ENCODE data around the gene KCNMB3. TPM values are rescaled to one million over a fixed set of nuclear protein-coding genes. Genes with fewer than 3 reads are reported as not detected.

KCNMB3 gene
- total and polyA plus RNA-seq, 4 donors = 0.44 to 3.1 (median 2.2) TPM

DNA sequence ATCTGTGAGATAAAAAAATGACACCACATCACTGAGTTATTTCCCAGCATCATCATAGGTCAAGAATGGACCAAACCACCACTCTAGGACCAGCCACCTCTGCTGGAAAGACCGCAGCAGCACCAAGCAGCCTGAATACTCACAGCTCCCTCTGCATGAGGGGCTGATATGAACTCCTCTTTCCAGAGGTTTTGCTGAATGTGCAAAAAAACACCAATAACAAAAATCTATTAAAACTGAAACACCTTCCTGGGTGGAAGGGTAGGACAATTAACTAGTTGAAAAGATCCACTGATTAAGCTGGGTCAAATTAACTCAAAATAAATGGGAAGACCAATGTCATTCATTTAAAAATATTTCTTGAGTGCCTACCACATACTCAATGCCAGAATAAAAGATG is 28.9 kb upstream of the KCNMB3 start (continued):
- TF ChIP-seq, protein P1, sequence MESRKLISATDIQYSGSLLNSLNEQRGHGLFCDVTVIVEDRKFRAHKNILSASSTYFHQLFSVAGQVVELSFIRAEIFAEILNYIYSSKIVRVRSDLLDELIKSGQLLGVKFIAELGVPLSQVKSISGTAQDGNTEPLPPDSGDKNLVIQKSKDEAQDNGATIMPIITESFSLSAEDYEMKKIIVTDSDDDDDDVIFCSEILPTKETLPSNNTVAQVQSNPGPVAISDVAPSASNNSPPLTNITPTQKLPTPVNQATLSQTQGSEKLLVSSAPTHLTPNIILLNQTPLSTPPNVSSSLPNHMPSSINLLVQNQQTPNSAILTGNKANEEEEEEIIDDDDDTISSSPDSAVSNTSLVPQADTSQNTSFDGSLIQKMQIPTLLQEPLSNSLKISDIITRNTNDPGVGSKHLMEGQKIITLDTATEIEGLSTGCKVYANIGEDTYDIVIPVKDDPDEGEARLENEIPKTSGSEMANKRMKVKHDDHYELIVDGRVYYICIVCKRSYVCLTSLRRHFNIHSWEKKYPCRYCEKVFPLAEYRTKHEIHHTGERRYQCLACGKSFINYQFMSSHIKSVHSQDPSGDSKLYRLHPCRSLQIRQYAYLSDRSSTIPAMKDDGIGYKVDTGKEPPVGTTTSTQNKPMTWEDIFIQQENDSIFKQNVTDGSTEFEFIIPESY (IDR thresholded peaks at IDR 0.05) = no peak

DNA sequence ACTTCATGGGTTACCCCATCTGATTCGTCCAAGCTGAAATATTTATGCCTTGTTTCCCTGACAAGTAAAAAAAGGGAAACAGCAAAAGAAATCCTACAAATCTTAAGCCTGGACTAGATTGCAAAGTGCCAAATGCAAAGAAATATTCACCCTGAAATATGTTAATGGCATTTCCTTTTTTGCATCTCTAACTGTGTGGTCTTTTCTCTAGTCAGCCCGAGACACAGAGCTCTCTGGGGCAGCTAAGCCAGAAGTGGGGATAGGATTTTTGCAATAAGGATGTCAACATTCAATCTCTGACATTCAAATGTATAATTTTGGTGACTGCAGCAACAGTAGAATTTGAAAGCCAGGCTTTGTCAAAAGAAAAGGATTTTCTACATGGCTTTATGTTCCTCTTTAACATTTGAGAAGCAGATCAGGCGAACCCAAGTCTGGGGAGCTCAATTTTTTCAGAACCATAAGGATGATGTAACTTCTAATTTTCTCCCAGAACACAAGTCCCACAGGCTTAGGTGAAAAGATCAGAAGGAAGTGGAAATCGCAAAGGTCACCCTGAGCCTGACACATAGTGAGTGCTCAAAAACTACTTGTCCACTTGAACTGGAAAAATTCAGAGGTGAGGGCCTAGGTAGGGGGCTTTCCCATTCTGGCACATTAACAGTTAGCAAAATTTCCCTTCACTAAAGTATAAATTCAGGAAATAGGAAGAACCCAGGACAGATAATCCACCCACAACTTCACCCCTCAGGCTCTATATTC is 28.2 kb upstream of the KCNMB3 start:
- Histone ChIP-seq H3K4me3 (ENCODE audit: low read depth in 1 of 3, low read length in 3 of 3) (no peak overlapping the region), H3K9ac (ENCODE audit: low read depth in 1 of 2, low read length in 2 of 2) (no peak overlapping the region), H3K36me3 (ENCODE audit: control insufficient read depth in 4 of 4, insufficient read depth in 3 of 4, low read depth in 1 of 4, low read length in 3 of 4) (no peaks in the 10 kb centered on the region), H3K27ac (ENCODE audit: low read depth in 1 of 2, low read length in 2 of 2) (no peak overlapping the region), H3K27me3 (ENCODE audit: control insufficient read depth in 4 of 4, insufficient read depth in 4 of 4, low read length in 3 of 4) (no peaks in the 10 kb centered on the region), H3K4me1 (ENCODE audit: control insufficient read depth in 4 of 4, insufficient read depth in 4 of 4, low read length in 3 of 4) (no peaks in the 10 kb centered on the region), H3K9me3 (ENCODE audit: control insufficient read depth in 4 of 4, low read length in 3 of 4) (no peaks in the 10 kb centered on the region)
- 71% methylated on average over 4 of the region's 4 CpGs for WGBS
- TF ChIP-seq, protein P2, sequence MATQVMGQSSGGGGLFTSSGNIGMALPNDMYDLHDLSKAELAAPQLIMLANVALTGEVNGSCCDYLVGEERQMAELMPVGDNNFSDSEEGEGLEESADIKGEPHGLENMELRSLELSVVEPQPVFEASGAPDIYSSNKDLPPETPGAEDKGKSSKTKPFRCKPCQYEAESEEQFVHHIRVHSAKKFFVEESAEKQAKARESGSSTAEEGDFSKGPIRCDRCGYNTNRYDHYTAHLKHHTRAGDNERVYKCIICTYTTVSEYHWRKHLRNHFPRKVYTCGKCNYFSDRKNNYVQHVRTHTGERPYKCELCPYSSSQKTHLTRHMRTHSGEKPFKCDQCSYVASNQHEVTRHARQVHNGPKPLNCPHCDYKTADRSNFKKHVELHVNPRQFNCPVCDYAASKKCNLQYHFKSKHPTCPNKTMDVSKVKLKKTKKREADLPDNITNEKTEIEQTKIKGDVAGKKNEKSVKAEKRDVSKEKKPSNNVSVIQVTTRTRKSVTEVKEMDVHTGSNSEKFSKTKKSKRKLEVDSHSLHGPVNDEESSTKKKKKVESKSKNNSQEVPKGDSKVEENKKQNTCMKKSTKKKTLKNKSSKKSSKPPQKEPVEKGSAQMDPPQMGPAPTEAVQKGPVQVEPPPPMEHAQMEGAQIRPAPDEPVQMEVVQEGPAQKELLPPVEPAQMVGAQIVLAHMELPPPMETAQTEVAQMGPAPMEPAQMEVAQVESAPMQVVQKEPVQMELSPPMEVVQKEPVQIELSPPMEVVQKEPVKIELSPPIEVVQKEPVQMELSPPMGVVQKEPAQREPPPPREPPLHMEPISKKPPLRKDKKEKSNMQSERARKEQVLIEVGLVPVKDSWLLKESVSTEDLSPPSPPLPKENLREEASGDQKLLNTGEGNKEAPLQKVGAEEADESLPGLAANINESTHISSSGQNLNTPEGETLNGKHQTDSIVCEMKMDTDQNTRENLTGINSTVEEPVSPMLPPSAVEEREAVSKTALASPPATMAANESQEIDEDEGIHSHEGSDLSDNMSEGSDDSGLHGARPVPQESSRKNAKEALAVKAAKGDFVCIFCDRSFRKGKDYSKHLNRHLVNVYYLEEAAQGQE (IDR thresholded peaks at IDR 0.05) = no peak
- no peak for TF ChIP-seq FOXA2 (IDR thresholded peaks at IDR 0.05)
- no peak for TF ChIP-seq RXRA (IDR thresholded peaks at IDR 0.05)
- no peak for TF ChIP-seq FOXA1 (IDR thresholded peaks at IDR 0.05)
- no peak for TF ChIP-seq TAF1 (conservative IDR thresholded peaks at IDR 0.05)
- no peak for TF ChIP-seq SP1 (IDR thresholded peaks at IDR 0.05)
- no peak for TF ChIP-seq NR2F2 (IDR thresholded peaks at IDR 0.05)
- TF ChIP-seq RAD21 (IDR thresholded peaks at IDR 0.05) = no peak
- TF ChIP-seq, protein P3, sequence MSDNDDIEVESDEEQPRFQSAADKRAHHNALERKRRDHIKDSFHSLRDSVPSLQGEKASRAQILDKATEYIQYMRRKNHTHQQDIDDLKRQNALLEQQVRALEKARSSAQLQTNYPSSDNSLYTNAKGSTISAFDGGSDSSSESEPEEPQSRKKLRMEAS (IDR thresholded peaks at IDR 0.05) = no peak
- no peak for TF ChIP-seq JUND (IDR thresholded peaks at IDR 0.05)
- TF ChIP-seq, protein P4, sequence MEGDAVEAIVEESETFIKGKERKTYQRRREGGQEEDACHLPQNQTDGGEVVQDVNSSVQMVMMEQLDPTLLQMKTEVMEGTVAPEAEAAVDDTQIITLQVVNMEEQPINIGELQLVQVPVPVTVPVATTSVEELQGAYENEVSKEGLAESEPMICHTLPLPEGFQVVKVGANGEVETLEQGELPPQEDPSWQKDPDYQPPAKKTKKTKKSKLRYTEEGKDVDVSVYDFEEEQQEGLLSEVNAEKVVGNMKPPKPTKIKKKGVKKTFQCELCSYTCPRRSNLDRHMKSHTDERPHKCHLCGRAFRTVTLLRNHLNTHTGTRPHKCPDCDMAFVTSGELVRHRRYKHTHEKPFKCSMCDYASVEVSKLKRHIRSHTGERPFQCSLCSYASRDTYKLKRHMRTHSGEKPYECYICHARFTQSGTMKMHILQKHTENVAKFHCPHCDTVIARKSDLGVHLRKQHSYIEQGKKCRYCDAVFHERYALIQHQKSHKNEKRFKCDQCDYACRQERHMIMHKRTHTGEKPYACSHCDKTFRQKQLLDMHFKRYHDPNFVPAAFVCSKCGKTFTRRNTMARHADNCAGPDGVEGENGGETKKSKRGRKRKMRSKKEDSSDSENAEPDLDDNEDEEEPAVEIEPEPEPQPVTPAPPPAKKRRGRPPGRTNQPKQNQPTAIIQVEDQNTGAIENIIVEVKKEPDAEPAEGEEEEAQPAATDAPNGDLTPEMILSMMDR (IDR thresholded peaks at IDR 0.05; ENCODE audit: low read depth, low read length, missing input control) = no peak
- no peak for TF ChIP-seq HNF4A (conservative IDR thresholded peaks at IDR 0.05)
- DNase-seq (ENCODE audit: low spot score) = no peak

DNA sequence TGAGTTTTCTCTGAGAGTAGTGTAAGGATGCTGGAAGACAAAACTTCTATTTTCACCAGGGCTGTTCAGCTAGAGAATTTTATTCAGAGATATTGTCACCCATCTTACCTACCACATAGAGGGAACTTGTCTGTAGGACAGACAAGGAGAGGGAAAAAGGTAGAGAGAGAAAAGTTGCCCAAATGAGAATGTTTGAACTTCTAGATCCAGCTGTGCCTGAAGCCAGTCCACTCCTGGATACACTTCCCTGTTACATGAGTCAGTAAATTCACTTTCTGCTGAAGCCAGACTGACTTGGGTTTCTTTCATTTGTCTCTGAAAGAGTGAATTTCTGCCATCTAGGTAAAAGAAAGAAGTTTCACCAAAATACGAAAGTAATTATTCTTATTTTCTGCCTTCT is 27.2 kb upstream of the KCNMB3 start:
- Histone ChIP-seq H3K27me3 (ENCODE audit: control insufficient read depth in 4 of 4, insufficient read depth in 4 of 4, low read length in 3 of 4) (no peaks in the 10 kb centered on the region), H3K27ac (ENCODE audit: low read depth in 1 of 2, low read length in 2 of 2) (no peak overlapping the region), H3K4me3 (ENCODE audit: low read depth in 1 of 3, low read length in 3 of 3) (no peak overlapping the region), H3K4me1 (ENCODE audit: control insufficient read depth in 4 of 4, insufficient read depth in 4 of 4, low read length in 3 of 4) (no peaks in the 10 kb centered on the region), H3K36me3 (ENCODE audit: control insufficient read depth in 4 of 4, insufficient read depth in 3 of 4, low read depth in 1 of 4, low read length in 3 of 4) (no peaks in the 10 kb centered on the region), H3K9ac (ENCODE audit: low read depth in 1 of 2, low read length in 2 of 2) (no peak overlapping the region), H3K9me3 (ENCODE audit: control insufficient read depth in 4 of 4, low read length in 3 of 4) (no peaks in the 10 kb centered on the region)
- 97% methylated on average over 1 of the region's 1 CpG for WGBS
- no peak for DNase-seq (ENCODE audit: low spot score)
- TF ChIP-seq, protein P3 (IDR thresholded peaks at IDR 0.05) = no peak
- TF ChIP-seq, protein P4 (IDR thresholded peaks at IDR 0.05; ENCODE audit: low read depth, low read length, missing input control) = no peak
- TF ChIP-seq JUND (IDR thresholded peaks at IDR 0.05) (no peak), SP1 (IDR thresholded peaks at IDR 0.05) (no peak), RXRA (IDR thresholded peaks at IDR 0.05) (no peak), FOXA1 (IDR thresholded peaks at IDR 0.05) (no peak), NR2F2 (IDR thresholded peaks at IDR 0.05) (no peak), HNF4G (IDR thresholded peaks at IDR 0.05) (no peak), YY1 (IDR thresholded peaks at IDR 0.05) (no peak)
- TF ChIP-seq, protein P5, sequence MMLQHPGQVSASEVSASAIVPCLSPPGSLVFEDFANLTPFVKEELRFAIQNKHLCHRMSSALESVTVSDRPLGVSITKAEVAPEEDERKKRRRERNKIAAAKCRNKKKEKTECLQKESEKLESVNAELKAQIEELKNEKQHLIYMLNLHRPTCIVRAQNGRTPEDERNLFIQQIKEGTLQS (IDR thresholded peaks at IDR 0.05) = no peak

All from liver (tissue), 9 donors.